SK-N-SH (cell line): ENCODE data around the gene MB21D2. TPM values are rescaled to one million over a fixed set of nuclear protein-coding genes. Genes with fewer than 3 reads are reported as not detected.

Source experiments
- CTCF ChIA-PET: fragments of 300-600, 350-600 bp; formaldehyde crosslinking; extraction: SDS; loops from one replicate; lab custom pipeline; 2021; lab: Yijun Ruan, JAX
- POLR2A ChIA-PET: fragments of 350-600 bp; sonication (Branson Sonifier 250); formaldehyde crosslinking; extraction: SDS; loops from one replicate; lab custom pipeline; 2020; ENCODE audit warnings: antibody characterized with exemption, inconsistent platforms; lab: Yijun Ruan, JAX
- DNase-seq: peaks from one replicate; pipeline ENCODE4 v3.0.0; 2012
- H2AFZ ChIP-seq: fragments of 200-600 bp; sonication (generic); 2 replicates; pipeline ENCODE4 v1.8.1; 2016; ENCODE audit warnings: antibody characterized with exemption, mild to moderate bottlenecking, low read depth
- H3F3A ChIP-seq: fragments of 200-600 bp; sonication (generic); replicated peaks from 2 replicates; pipeline ENCODE3; 2016; ENCODE audit warnings: antibody characterized with exemption, mild to moderate bottlenecking; ENCODE audit not compliant: insufficient read depth
- H3K27ac ChIP-seq, 2 experiments: fragments of 200-500 bp in 1 of 2; fragments of 200-600 bp in 1 of 2; sonication (Bioruptor generic) in 1 of 2; sonication (generic), shearing (Covaris generic) in 1 of 2; 2 replicates each; pipeline versions ENCODE4 v1.5.1 to v1.6.1; 2014 to 2016; ENCODE audit warnings: low read depth in 2 of 2, inconsistent platforms in 1 of 2, low read length in 1 of 2, mild to moderate bottlenecking in 1 of 2, mixed read lengths in 1 of 2
- H3K27me3 ChIP-seq: fragments of 200-600 bp; sonication (generic), shearing (Covaris generic); 2 replicates; pipeline ENCODE4 v1.6.1; 2016; ENCODE audit warnings: mixed run types; ENCODE audit not compliant: insufficient read depth
- H3K36me3 ChIP-seq, 2 experiments: fragments of 200-500 bp in 1 of 2; fragments of 200-600 bp in 1 of 2; sonication (Bioruptor generic) in 1 of 2; sonication (generic) in 1 of 2; replicated peaks in 1 of 2; 2 replicates each; pipeline versions ENCODE3 to v1.5.1; 2014 to 2016; ENCODE audit warnings: low read length in 1 of 2, mild to moderate bottlenecking in 1 of 2; ENCODE audit not compliant: insufficient read depth in 2 of 2, control insufficient read depth in 1 of 2
- H3K4me1 ChIP-seq, 2 experiments: fragments of 200-500 bp in 1 of 2; fragments of 200-600 bp in 1 of 2; sonication (Bioruptor generic) in 1 of 2; sonication (generic), shearing (Covaris generic) in 1 of 2; 2 replicates each; pipeline versions ENCODE4 v1.5.1 to v1.6.1; 2014 to 2016; ENCODE audit warnings: low read depth in 1 of 2, low read length in 1 of 2, mixed run types in 1 of 2; ENCODE audit not compliant: insufficient read depth in 2 of 2, control insufficient read depth in 1 of 2
- H3K4me2 ChIP-seq: fragments of 200-600 bp; sonication (generic), shearing (Covaris generic); 2 replicates; pipeline ENCODE4 v1.6.1; 2017; ENCODE audit warnings: mixed run types
- H3K4me3 ChIP-seq, 2 experiments: fragments of 200-500 bp in 1 of 2; fragments of 200-600 bp in 1 of 2; sonication (Bioruptor generic) in 1 of 2; sonication (generic), shearing (Covaris generic) in 1 of 2; 2 replicates each; pipeline versions ENCODE4 v1.5.1 to v1.8.1; 2014 to 2016; ENCODE audit warnings: low read depth in 2 of 2, inconsistent platforms in 1 of 2, low read length in 1 of 2, mild to moderate bottlenecking in 1 of 2, mixed read lengths in 1 of 2, moderate library complexity in 1 of 2
- H3K79me2 ChIP-seq: fragments of 200-600 bp; sonication (generic); 2 replicates; pipeline ENCODE4 v1.8.1; 2017; ENCODE audit warnings: mild to moderate bottlenecking; ENCODE audit not compliant: insufficient read depth
- H3K9ac ChIP-seq: fragments of 200-600 bp; sonication (generic); 2 replicates; pipeline ENCODE4 v1.6.1; 2017; ENCODE audit warnings: mixed run types
- H3K9me2 ChIP-seq: fragments of 200-600 bp; sonication (generic); 2 replicates; pipeline ENCODE4 v1.6.1; 2017; ENCODE audit warnings: mixed run types
- H3K9me3 ChIP-seq: fragments of 200-600 bp; sonication (generic); 2 replicates; pipeline ENCODE4 v1.6.1; 2017; ENCODE audit warnings: mixed run types, mild to moderate bottlenecking, moderate library complexity
- H4K20me1 ChIP-seq: fragments of 200-600 bp; sonication (generic); 2 replicates; pipeline ENCODE4 v1.6.1; 2017; ENCODE audit warnings: mild to moderate bottlenecking, mixed run types; ENCODE audit not compliant: insufficient read depth
- CTCF ChIP-seq: fragments of 200-600 bp; sonication (generic); IDR thresholded peaks from 2 replicates; pipeline ENCODE4 v1.6.1; 2017; ENCODE audit warnings: antibody characterized with exemption, mild to moderate bottlenecking, moderate library complexity
- EP300 ChIP-seq, 2 experiments: IDR thresholded peaks; 2 replicates each; pipeline versions ENCODE4 v1.4.0 to v1.6.1; 2012; ENCODE audit warnings: borderline replicate concordance in 1 of 2, low read depth in 1 of 2, low read length in 1 of 2
- EZH2phosphoT487 ChIP-seq: fragments of 200-600 bp; sonication (generic); IDR thresholded peaks from 2 replicates; pipeline ENCODE4 v1.6.1; 2017; ENCODE audit warnings: low read depth, mixed run types, mild to moderate bottlenecking, antibody characterized with exemption, moderate library complexity, borderline replicate concordance
- FOSL2 ChIP-seq: IDR thresholded peaks from 2 replicates; pipeline ENCODE4 v1.4.0; 2012; ENCODE audit warnings: low read depth, mild to moderate bottlenecking, moderate library complexity, borderline replicate concordance
- FOXJ3 ChIP-seq: sonication (generic); formaldehyde crosslinking; IDR thresholded peaks from 2 replicates; pipeline ENCODE4 v1.5.1; 2020; ENCODE audit warnings: mild to moderate bottlenecking, missing genetic modification reagents
- GABPA ChIP-seq: IDR thresholded peaks from 2 replicates; pipeline ENCODE4 v1.4.0; 2012; ENCODE audit warnings: low read depth, mild to moderate bottlenecking
- MXI1 ChIP-seq: IDR thresholded peaks from 2 replicates; pipeline ENCODE4 v1.6.1; 2012; ENCODE audit warnings: mild to moderate bottlenecking, low read depth, low read length, improper control_type of control experiment
- NFIC ChIP-seq: IDR thresholded peaks from 2 replicates; pipeline ENCODE4 v1.4.0; 2012; ENCODE audit warnings: borderline replicate concordance
- NRF1 ChIP-seq: IDR thresholded peaks from 2 replicates; pipeline ENCODE4 v1.6.1; 2012; ENCODE audit warnings: low read depth, mild to moderate bottlenecking, low read length
- POLR2AphosphoS5 ChIP-seq: IDR thresholded peaks from 2 replicates; pipeline ENCODE4 v1.6.1; 2012; ENCODE audit warnings: low read depth, low read length
- RAD21 ChIP-seq: IDR thresholded peaks from 2 replicates; pipeline ENCODE4 v1.6.1; 2012; ENCODE audit warnings: mild to moderate bottlenecking, low read length
- RXRA ChIP-seq: IDR thresholded peaks from 2 replicates; pipeline ENCODE4 v1.4.0; 2012; ENCODE audit warnings: low read depth, mild to moderate bottlenecking, borderline replicate concordance
- SIN3A ChIP-seq: IDR thresholded peaks from 2 replicates; pipeline ENCODE4 v1.6.1; 2012; ENCODE audit warnings: low read depth, mild to moderate bottlenecking, low read length, moderate library complexity, borderline replicate concordance
- TEAD4 ChIP-seq: IDR thresholded peaks from 2 replicates; pipeline ENCODE4 v1.4.0; 2012; ENCODE audit warnings: mild to moderate bottlenecking, borderline replicate concordance; ENCODE audit not compliant: insufficient read depth
- YY1 ChIP-seq: IDR thresholded peaks from 2 replicates; pipeline ENCODE4 v1.4.0; 2012; ENCODE audit warnings: low read depth, mild to moderate bottlenecking
- WGBS: methylation state at CpG from one replicate; pipeline ENCODE4 v1.1.6; 2017; ENCODE audit warnings: low lambda C conversion rate; 5-methylcytosine and 5-hydroxymethylcytosine counted together
- polyA plus RNA-seq, 3 experiments: library from polyadenylated mRNA; depleted of rRNA; stranded (reverse); fragments of >200 nt; gene quantifications; 2 replicates each; pipeline ENCODE4 v1.2.3, GENCODE V29; 2012
- TF ChIP-seq, protein P1 (sequence below): IDR thresholded peaks from 2 replicates; pipeline ENCODE4 v1.4.0; 2012; ENCODE audit warnings: low read depth, borderline replicate concordance
- TF ChIP-seq, protein P2 (sequence below): IDR thresholded peaks from 2 replicates; pipeline ENCODE4 v1.4.0; 2012; ENCODE audit warnings: low read depth
- TF ChIP-seq, protein P3 (sequence below): fragments of 150-350 bp; IDR thresholded peaks from 2 replicates; pipeline ENCODE4 v1.6.1; 2016; ENCODE audit warnings: mild to moderate bottlenecking, low read depth, low read length

Gene MB21D2
- polyA plus RNA-seq, 1 of the 3 experiments (the other 2 are of a cell fraction): 12.7 TPM

DNA sequence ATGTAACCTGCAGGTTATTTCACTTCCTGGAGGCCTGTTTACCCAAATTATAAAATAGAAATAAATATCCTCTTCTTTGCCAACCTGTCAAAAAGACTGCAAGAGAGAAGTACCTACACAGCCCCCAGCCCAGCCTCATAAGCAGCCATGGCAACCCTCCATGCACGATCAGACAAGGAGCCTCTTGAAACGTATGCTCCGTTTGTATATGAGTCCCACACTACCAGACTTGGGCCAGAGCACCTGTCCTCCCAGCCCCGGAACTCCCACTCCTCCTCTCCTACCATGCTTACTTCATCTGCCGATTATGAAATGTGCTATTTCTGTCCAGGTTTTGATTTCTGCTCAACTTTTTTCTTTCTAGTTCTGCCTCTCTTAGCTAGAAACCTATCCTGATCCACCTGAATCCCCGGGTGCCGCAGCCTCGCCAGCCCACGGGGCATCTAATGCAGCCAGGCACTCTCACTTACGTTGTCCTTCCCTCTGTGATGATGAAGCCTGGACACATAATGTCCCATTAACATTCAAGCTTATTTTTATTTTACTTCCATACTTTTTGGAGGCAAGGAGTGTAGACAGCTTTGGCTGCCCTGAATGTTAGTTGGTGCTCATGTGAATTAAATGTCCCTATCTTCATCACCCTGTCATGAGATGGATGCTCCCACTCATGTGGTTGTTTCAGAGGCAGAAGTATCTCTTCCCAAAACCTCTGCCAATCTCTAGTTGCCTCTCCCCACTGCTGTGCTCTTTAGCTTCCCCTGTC, 73.8 kb downstream of the MB21D2 start:
- no peaks in the 10 kb centered on the region for H3K9me3 ChIP-seq
- H3K4me3 ChIP-seq: no peak overlapping the region
- peaks cover 0 to 14% of the 10 kb centered on the region in 2 experiments; a peak in 3 of 4 replicates for H3K4me1 ChIP-seq
- H3K79me2 ChIP-seq: peaks cover 83% of the 10 kb centered on the region
- DNase-seq: no peak
- ChIA-PET CTCF (interaction anchor here (0.8 kb wide), 1 partner anchor 31 kb away, joined by 4 read pairs; no protein-coding TSS in a partner anchor), POLR2A (no interaction called here)
- no peak overlapping the region for H2AFZ ChIP-seq
- H3K36me3 ChIP-seq: no peaks in the 10 kb centered on the region
- H3K4me2 ChIP-seq: no peak overlapping the region
- H4K20me1 ChIP-seq: peaks cover 50% of the 10 kb centered on the region
- no peaks in the 10 kb centered on the region for H3K27me3 ChIP-seq
- H3K9me2 ChIP-seq: no peaks in the 10 kb centered on the region
- no peaks in the 10 kb centered on the region for H3F3A ChIP-seq
- TF ChIP-seq POLR2AphosphoS5 (no peak), EP300 (IDR thresholded peaks at IDR 0.05; ENCODE audit: borderline replicate concordance in 1 of 2, low read depth in 1 of 2, low read length in 1 of 2) (no peak), CTCF (no peak), RAD21 (no peak), EZH2phosphoT487 (no peak)
- TF ChIP-seq, protein P1, sequence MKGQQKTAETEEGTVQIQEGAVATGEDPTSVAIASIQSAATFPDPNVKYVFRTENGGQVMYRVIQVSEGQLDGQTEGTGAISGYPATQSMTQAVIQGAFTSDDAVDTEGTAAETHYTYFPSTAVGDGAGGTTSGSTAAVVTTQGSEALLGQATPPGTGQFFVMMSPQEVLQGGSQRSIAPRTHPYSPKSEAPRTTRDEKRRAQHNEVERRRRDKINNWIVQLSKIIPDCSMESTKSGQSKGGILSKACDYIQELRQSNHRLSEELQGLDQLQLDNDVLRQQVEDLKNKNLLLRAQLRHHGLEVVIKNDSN: no peak
- TF ChIP-seq, protein P2, sequence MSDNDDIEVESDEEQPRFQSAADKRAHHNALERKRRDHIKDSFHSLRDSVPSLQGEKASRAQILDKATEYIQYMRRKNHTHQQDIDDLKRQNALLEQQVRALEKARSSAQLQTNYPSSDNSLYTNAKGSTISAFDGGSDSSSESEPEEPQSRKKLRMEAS: no peak
- no peak overlapping the region for H3K27ac ChIP-seq
- 98% methylated on average over 10 of the region's 10 CpGs for WGBS
- H3K9ac ChIP-seq: no peak overlapping the region

DNA sequence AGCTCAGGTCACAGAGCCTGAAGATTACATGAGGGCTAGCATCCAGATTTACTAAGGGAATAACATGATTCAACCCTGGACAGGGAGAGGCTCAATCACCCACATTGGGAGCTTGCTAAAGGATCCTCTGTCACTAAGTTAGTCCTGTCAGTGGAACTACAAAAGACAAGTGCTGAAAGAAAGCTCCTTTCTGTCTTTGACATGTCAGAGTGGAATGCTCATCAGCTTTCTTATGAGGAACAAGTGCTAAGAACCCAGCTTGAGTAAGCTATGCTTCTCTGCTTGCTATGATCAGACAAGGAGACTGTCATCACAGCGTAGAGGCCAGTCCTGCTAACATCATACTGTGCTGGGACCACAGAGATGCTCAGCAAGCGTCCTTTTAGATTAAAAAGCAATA, 74.5 kb downstream of the MB21D2 start:
- Histone ChIP-seq H3K27me3 (no peaks in the 10 kb centered on the region), H3K9me3 (no peaks in the 10 kb centered on the region), H3K9me2 (no peaks in the 10 kb centered on the region), H3K27ac (no peak overlapping the region), H3K79me2 (peaks cover 83% of the 10 kb centered on the region), H3K9ac (no peak overlapping the region), H3K36me3 (no peaks in the 10 kb centered on the region), H3F3A (no peaks in the 10 kb centered on the region), H2AFZ (no peak overlapping the region), H3K4me1 (peaks cover 0 to 7% of the 10 kb centered on the region in 2 experiments; a peak in 2 of 4 replicates), H3K4me3 (no peak overlapping the region), H3K4me2 (no peak overlapping the region), H4K20me1 (peaks cover 44% of the 10 kb centered on the region)
- 100% methylated on average over 2 of the region's 2 CpGs for WGBS
- ChIA-PET POLR2A (no interaction called here), CTCF (interaction anchor here (1.1 to 1.5 kb wide), 2 partner anchors 26 to 29 kb away, joined by 3 read pairs; no protein-coding TSS in a partner anchor)
- DNase-seq: no peak
- TF ChIP-seq MXI1: no peak
- TF ChIP-seq RXRA: no peak
- TF ChIP-seq CTCF: no peak
- no peak for TF ChIP-seq FOXJ3 (CRISPR knock-in tag)
- no peak for TF ChIP-seq GABPA
- TF ChIP-seq, protein P3, sequence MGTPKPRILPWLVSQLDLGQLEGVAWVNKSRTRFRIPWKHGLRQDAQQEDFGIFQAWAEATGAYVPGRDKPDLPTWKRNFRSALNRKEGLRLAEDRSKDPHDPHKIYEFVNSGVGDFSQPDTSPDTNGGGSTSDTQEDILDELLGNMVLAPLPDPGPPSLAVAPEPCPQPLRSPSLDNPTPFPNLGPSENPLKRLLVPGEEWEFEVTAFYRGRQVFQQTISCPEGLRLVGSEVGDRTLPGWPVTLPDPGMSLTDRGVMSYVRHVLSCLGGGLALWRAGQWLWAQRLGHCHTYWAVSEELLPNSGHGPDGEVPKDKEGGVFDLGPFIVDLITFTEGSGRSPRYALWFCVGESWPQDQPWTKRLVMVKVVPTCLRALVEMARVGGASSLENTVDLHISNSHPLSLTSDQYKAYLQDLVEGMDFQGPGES: no peak
- TF ChIP-seq NFIC: no peak
- no peak for TF ChIP-seq TEAD4
- TF ChIP-seq, protein P1: no peak
- no peak for TF ChIP-seq YY1
- TF ChIP-seq, protein P2: no peak
- no peak for TF ChIP-seq SIN3A
- TF ChIP-seq FOSL2: no peak
- no peak for TF ChIP-seq NRF1
